ENCODE measurements around the gene IKZF4. TPM values are rescaled to one million over a fixed set of nuclear protein-coding genes. Genes with fewer than 3 reads are reported as not detected.

The IKZF4 gene
- total RNA-seq, 1 experiment from 2014 or later = 8.5 TPM

DNA sequence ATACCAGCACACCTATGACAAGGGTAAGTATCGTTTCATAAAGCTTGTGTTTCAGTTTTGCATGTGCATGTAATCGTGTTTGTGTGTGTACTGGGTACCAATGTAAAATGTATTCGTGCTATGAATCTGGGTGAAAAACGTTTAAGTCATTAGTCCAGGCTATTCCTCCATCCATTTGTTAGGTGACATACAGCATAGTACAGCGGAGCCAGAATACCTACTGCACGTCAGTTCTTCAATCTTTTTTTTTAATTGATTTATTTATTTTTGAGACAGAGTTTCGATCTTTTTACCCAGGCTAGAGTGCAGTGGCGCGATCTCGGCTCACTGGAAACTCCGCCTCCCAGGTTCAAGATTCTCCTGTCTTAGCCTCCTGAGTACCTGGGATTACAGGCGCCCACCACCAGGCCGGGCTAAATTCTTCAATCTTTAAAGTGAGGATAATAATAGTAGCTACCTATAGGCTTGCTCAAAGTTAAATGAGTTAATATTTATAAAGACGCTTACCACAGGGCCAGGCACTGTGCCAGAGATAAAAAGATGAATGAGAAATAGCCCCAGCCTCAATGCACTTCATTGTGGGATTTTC is 20.2 kb downstream of the IKZF4 start:
- TF ChIP-seq EZH2 (IDR thresholded peaks at IDR 0.05) (no peak), POLR2A (IDR thresholded peaks at IDR 0.05; ENCODE audit: borderline replicate concordance, extremely low read depth, insufficient read depth, insufficient read length) (peak; percentile 23)
- Histone ChIP-seq H3K4me1 (ENCODE audit: control insufficient read depth in 1 of 2, insufficient read depth in 2 of 2, low read length in 2 of 2) (peaks cover 16 to 31% of the 10 kb centered on the region in 2 experiments), H3K9me2 (ENCODE audit: insufficient read depth) (no peaks in the 10 kb centered on the region), H3K79me2 (ENCODE audit: insufficient read depth, low read length) (peaks cover 23% of the 10 kb centered on the region), H4K20me1 (ENCODE audit: insufficient read depth) (peaks cover 14% of the 10 kb centered on the region; the same call in 1 of the 2 replicates), H3K9me3 (ENCODE audit: control insufficient read depth in 1 of 2, insufficient read depth in 1 of 2, low read depth in 1 of 2, low read length in 2 of 2) (no peaks in the 10 kb centered on the region), H3K27ac (ENCODE audit: low read depth, low read length) (peak overlapping the region; percentile 90), H3K9ac (ENCODE audit: low read length) (peak overlapping the region; percentile 57), H3K27me3 (ENCODE audit: insufficient read depth, low read length) (no peaks in the 10 kb centered on the region), H3K36me3 (ENCODE audit: control insufficient read depth in 1 of 2, insufficient read depth in 2 of 2, low read length in 2 of 2) (peaks cover 14 to 31% of the 10 kb centered on the region in 2 experiments; a peak in 3 of 4 replicates), H2AFZ (ENCODE audit: low read depth, low read length, poor library complexity, severe bottlenecking) (no peak overlapping the region), H3K4me3 (replicated peaks in 1 of 2; ENCODE audit: low read depth in 1 of 2, low read length in 2 of 2) (peak overlapping the region; percentile 50 to 99), H3K4me2 (ENCODE audit: low read length) (peak overlapping the region; percentile 81)
- ATAC-seq (peak; percentile 59), DNase-seq (ENCODE audit: low read depth, low spot score) (no peak)
- RAD21 ChIA-PET (ENCODE audit: low non-redundant PET in 1 of 2, low total read pairs in 2 of 2, uncharacterized antibody in 2 of 2, unreplicated experiment in 2 of 2) = interaction anchor here in 1 of 2 experiments (1.6 kb wide), 1 partner anchor 45 kb away, joined by 3 read pairs; no protein-coding TSS in a partner anchor
- intact Hi-C loops (cut with micrococcal nuclease) = loop anchor here (1.0 to 5.0 kb wide), 4 partner anchors 45 to 302 kb away; partner anchors contain the start of genes DGKA and SARNP
- POLR2A ChIA-PET = interaction anchor here (0.8 to 1.5 kb wide), 2 partner anchors 45 to 67 kb away, joined by 3 to 4 read pairs; partner anchors contain the start of gene RAB5B
- CTCF ChIA-PET = interaction anchor here (0.8 to 1.8 kb wide), 2 partner anchors 11 to 45 kb away, joined by 7 to 13 read pairs; partner anchors contain the start of gene SUOX
- TSS peak; percentile 92 for BruUV-seq (replicated peaks)

DNA sequence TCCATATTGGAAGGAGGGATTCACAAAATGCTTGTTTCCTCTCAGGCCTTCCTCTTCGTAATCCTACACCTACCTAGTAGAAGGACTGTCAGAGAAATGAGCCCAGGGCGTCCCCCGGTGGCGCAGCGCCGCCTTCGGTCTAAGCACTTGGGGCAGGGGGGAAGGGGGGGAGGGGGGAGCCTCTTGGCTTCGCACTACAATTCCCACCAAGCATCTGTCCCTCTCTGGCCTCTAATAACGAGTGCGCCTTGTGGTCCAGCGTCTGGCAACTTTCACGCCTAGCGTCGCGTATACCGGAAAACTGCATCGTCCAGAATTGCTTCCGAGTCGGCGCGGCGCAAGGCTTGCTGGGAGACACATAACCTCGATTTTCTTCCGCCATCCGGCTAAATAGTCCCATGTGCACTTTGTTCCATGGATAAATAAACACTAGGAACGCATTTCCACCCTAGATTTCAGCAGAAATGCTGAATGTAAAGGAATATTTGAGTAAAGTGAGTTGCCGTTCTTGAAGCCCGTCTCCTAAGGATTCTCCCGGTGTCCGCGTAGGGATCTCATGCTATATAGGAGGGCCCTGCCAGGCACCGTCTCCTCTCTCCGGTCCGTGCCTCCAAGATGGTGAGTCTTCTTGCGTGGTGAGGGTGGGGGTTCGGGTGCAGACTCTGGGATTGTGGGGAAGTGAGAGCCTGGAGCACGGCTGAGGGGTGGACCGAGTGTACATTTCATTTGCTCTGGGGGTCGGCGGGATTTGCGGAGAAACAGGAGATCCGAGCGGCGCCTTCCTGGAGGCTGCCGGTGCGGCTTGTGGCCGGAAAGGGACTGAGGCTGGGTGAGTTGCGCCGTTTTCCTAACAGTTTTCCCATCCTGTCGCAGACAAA is 20.9 kb downstream of the IKZF4 start, which contains the start of gene RPS26:
Gene RPS26, plus strand, starts transcription at position 367 of the 878 bp plus-strand sequence. Its CDS starts 249 bp downstream, at position 616.
- CTCF ChIA-PET = interaction anchor here (1.8 kb wide), 1 partner anchor 45 kb away, joined by 13 read pairs; the partner anchor contains the start of gene SUOX
- peak; percentile 88 for ATAC-seq
- no TSS peak for BruUV-seq (replicated peaks)
- Histone ChIP-seq H2AFZ (ENCODE audit: low read depth, low read length, poor library complexity, severe bottlenecking) (peak within 1 kb of the TSS; percentile 91), H4K20me1 (ENCODE audit: insufficient read depth) (peaks cover 14% of the 10 kb centered on the region; the same call in 1 of the 2 replicates), H3K9me3 (ENCODE audit: control insufficient read depth in 1 of 2, insufficient read depth in 1 of 2, low read depth in 1 of 2, low read length in 2 of 2) (no peaks in the 10 kb centered on the region), H3K4me2 (ENCODE audit: low read length) (peak within 1 kb of the TSS; percentile 92), H3K36me3 (ENCODE audit: control insufficient read depth in 1 of 2, insufficient read depth in 2 of 2, low read length in 2 of 2) (peaks cover 14 to 31% of the 10 kb centered on the region in 2 experiments; a peak in 3 of 4 replicates), H3K9ac (ENCODE audit: low read length) (peak within 1 kb of the TSS; percentile 79), H3K27ac (ENCODE audit: low read depth, low read length) (peak within 1 kb of the TSS; percentile 90), H3K9me2 (ENCODE audit: insufficient read depth) (no peaks in the 10 kb centered on the region), H3K4me1 (ENCODE audit: control insufficient read depth in 1 of 2, insufficient read depth in 2 of 2, low read length in 2 of 2) (peaks cover 16 to 39% of the 10 kb centered on the region in 2 experiments), H3K79me2 (ENCODE audit: insufficient read depth, low read length) (peaks cover 23% of the 10 kb centered on the region), H3K27me3 (ENCODE audit: insufficient read depth, low read length) (no peaks in the 10 kb centered on the region), H3K4me3 (replicated peaks in 1 of 2; ENCODE audit: low read depth in 1 of 2, low read length in 2 of 2) (peak within 1 kb of the TSS; percentile 90 to 99)
- intact Hi-C loops (cut with micrococcal nuclease) = loop anchor here (1.0 to 5.0 kb wide), 4 partner anchors 45 to 302 kb away; partner anchors contain the start of genes DGKA and SARNP
- RAD21 ChIA-PET (ENCODE audit: low non-redundant PET in 1 of 2, low total read pairs in 2 of 2, uncharacterized antibody in 2 of 2, unreplicated experiment in 2 of 2) = interaction anchor here in 1 of 2 experiments (1.6 kb wide), 1 partner anchor 46 kb away, joined by 3 read pairs; no protein-coding TSS in a partner anchor
- POLR2A ChIA-PET = interaction anchor here (1.5 kb wide), 1 partner anchor 46 kb away, joined by 3 read pairs; no protein-coding TSS in a partner anchor
- DNase-seq (ENCODE audit: low read depth, low spot score) = peak; percentile 100
- peak; percentile 92 for TF ChIP-seq SP1 (IDR thresholded peaks at IDR 0.05; ENCODE audit: low read depth)
- TF ChIP-seq ZFX (IDR thresholded peaks at IDR 0.05) = peak; percentile 34; the same call in 1 of the 2 replicates
- TF ChIP-seq SRF (IDR thresholded peaks at IDR 0.05; ENCODE audit: low read depth) = peak; percentile 85
- TF ChIP-seq ELF1 (IDR thresholded peaks at IDR 0.05; ENCODE audit: borderline replicate concordance, low read depth) = peak; percentile 82; the same call in 1 of the 2 replicates
- TF ChIP-seq ZNF274 (IDR thresholded peaks at IDR 0.05; ENCODE audit: low read depth, low read length) = no peak
- TF ChIP-seq CEBPB (IDR thresholded peaks at IDR 0.05; ENCODE audit: low read depth) = no peak; the same call in 1 of the 2 replicates
- TF ChIP-seq, protein P1, sequence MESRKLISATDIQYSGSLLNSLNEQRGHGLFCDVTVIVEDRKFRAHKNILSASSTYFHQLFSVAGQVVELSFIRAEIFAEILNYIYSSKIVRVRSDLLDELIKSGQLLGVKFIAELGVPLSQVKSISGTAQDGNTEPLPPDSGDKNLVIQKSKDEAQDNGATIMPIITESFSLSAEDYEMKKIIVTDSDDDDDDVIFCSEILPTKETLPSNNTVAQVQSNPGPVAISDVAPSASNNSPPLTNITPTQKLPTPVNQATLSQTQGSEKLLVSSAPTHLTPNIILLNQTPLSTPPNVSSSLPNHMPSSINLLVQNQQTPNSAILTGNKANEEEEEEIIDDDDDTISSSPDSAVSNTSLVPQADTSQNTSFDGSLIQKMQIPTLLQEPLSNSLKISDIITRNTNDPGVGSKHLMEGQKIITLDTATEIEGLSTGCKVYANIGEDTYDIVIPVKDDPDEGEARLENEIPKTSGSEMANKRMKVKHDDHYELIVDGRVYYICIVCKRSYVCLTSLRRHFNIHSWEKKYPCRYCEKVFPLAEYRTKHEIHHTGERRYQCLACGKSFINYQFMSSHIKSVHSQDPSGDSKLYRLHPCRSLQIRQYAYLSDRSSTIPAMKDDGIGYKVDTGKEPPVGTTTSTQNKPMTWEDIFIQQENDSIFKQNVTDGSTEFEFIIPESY (IDR thresholded peaks at IDR 0.05; ENCODE audit: extremely low read depth, insufficient replicate concordance, low read length) = no peak
- TF ChIP-seq ATF3 (IDR thresholded peaks at IDR 0.05) = no peak
- TF ChIP-seq SIN3A (IDR thresholded peaks at IDR 0.05; ENCODE audit: low read depth) = peak; percentile 99
- TF ChIP-seq CBX3 (IDR thresholded peaks at IDR 0.05; ENCODE audit: low read depth) = peak; percentile 75
- peak; percentile 99 for TF ChIP-seq POLR2A (IDR thresholded peaks at IDR 0.05; ENCODE audit: borderline replicate concordance, extremely low read depth, insufficient read depth, insufficient read length)
- TF ChIP-seq JUND (IDR thresholded peaks at IDR 0.05) = peak; percentile 62; the same call in 1 of the 2 replicates
- TF ChIP-seq POLR2AphosphoS5 (IDR thresholded peaks at IDR 0.05; ENCODE audit: low read depth, low read length) = peak; percentile 100
- no peak for TF ChIP-seq FOSL1 (IDR thresholded peaks at IDR 0.05; ENCODE audit: low read depth)

Measured in HCT116 (cell line).